EL (cell line): ENCODE measurements around the gene SPATS2L.

Experiments used
- DNase-seq: peaks from one replicate; pipeline ENCODE4 v3.0.0-alpha.2; 2016

Gene SPATS2L

GRCh38 chr2:200306196-200306930 is at the start of gene SPATS2L:
TSS of gene SPATS2L (plus strand) at chr2:200306693. CDS start at chr2:200389245, 82,552 bp downstream.
- DNase-seq = peak; percentile 85

- DNase-seq = no peak
These were observed 48.9 kb upstream of the SPATS2L start for GRCh38 chr2:200257570-200257969.

GRCh38 chr2:200258081-200258480 is 48.4 kb upstream of the SPATS2L start:
- DNase-seq = no peak

- peak; percentile 21 for DNase-seq
These were observed 47.5 kb upstream of the SPATS2L start for GRCh38 chr2:200258881-200259576.

DNA sequence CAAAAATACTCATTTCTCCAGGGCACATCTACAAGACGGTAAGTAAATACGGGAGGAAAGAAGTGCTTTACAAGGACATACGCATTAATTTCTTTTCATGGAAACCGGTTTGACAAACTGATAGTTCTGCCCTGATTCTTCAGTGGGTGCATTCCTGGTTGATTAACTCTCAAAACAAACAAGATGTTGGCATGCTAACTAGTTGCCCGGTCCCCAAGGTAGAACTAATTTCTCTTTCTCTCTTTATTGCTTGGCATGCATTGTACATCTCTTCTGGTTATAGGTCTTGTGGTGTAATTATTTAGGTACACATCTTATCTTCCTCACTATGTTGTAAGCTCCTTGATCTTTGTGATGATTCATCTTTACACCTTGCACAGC is 46.9 kb upstream of the SPATS2L start:
- no peak for DNase-seq

DNA sequence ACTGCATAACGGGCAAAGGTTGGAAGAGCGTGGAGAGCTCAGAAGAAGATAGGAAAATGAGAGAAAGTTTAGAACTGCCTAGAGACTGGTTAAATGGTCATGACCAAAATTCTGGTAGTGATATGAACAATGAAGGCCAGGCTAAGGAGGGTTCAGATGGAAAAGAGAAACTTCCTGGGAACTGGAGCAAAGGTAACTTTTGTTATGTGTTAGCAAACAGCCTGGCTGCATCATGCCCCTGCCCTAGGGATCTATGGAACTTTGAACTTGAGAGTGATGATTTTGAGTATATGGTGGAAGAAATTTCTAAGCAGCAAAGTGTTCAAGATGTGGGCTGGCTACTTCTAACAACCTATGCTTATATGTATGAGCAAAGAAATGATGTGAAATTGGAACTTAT is 44.4 kb upstream of the SPATS2L start:
- no peak for DNase-seq

DNA sequence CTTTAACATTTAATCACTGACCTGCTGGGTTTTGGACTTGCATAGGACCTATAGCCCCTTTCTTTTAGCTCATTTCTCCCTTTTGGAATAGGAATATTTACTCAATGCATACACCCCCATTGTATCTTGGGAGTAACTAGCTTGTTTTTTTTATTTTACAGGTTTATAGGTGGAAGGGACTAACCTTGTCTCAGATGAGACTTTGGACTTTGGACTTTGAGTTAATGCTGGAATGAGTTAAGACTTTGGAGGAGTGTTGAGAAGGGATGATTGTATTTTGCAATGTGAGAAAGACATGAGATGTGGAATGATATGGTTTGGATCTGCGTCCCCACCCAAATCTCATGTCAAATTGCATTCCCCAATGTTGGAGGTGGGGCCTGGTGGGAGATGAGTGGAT is 43.2 kb upstream of the SPATS2L start:
- DNase-seq = no peak

DNA sequence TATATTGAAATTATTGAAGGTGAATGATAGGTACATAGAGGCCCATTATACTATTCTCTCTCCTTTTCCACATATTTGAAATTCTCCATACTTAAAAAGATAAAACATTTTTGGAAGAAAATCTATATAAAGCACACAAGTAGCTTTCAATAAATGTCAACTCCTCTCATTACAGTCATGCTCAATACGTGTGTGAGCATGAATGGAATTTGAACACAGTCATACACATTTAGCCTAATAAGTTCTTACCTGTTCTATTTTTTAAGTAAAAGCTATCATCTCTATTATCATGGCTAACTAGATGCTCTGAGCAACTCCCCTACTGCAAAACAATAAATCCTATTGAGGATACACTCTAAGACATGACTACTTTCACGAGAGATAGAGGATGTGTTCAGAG is 41.9 kb upstream of the SPATS2L start:
- no peak for DNase-seq

DNA sequence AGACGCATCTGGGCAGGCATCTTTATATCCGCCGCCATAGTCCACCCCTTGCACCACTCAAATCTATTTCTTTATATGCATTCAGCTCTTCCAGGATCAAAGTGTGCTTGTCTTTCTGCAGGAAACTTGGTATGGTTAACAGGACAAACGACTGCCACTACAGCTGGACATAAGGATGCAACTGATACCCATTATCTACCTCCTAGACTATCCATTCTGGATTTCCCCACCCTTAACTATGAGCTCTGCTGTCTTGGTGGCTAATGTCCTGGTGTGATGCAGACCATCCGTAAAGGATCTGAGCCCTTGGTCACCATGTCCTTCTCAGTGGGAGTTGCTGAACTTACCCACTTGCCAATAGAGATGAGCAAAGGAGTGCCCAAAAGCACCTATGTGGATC is 40.1 kb upstream of the SPATS2L start:
- DNase-seq = no peak

DNA sequence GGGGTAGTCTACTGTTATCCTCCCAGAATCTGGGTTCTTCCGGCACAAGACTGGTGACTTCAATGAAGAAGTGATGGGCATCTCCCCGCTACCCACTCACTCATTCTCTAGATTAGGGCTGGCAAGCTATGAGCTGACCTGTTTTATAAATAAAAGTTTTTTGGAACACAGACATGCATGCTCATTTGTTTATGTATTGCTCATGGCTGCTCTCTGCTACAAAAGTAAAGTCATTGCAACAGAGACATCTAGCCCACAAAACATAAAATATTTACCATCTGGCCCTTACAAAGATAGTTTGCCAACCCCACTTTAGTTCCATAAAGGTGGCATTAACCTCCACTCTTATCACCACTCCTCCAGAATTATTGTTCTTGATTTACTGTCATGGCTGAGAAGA is 39.1 kb upstream of the SPATS2L start:
- no peak for DNase-seq

DNA sequence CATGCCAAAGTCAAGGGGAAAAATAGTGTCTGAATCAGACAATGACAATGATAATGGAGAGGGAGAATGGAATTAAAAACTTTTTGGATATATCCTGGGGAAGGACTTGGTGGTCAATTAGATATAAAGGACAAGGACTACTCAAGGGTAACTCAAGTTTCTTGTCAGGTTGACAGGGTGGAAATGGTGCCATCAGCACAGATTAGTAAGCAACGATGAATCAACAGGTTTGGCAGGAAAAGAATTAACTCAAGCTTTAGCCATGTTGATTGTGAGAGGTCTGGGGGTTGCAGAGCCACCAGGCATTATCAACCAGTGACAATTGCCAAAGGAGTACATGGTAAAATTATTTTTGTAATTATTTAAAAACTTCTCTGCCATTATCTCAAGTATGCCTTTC is 35.8 kb upstream of the SPATS2L start:
- no peak for DNase-seq

GRCh38 chr2:200272320-200272719 is 34.2 kb upstream of the SPATS2L start:
- no peak for DNase-seq

- no peak for DNase-seq
These were observed 32.1 kb upstream of the SPATS2L start for GRCh38 chr2:200274116-200275075.

- no peak for DNase-seq
These were observed 31.0 kb upstream of the SPATS2L start for GRCh38 chr2:200275295-200276013.

DNA sequence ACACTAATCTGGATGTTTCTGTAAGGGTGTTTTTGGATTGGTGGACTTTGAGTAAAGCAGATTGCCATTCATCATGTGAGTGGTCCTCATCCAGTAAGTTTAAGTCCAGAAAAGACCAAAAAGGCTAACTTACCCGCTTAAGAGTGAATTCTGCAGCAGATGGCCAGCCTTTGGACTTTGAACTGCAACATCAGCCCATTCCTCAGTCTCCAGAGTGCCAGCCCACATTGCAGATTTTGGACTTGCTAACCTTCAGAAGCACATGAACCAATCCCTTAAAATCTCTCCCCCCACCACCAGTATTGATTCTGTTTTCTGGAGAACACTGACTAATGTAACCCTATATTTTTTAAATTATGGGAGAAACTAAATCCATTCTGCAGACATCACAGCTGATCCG is 30.0 kb upstream of the SPATS2L start:
- no peak for DNase-seq

- no peak for DNase-seq
These were observed 27.7 kb upstream of the SPATS2L start for GRCh38 chr2:200278694-200279316.

- peak; percentile 16 for DNase-seq
These were observed 26.6 kb upstream of the SPATS2L start for GRCh38 chr2:200279857-200280256.

- no peak for DNase-seq
These were observed 19.9 kb upstream of the SPATS2L start for GRCh38 chr2:200286578-200286977.

GRCh38 chr2:200288670-200289429 is 17.6 kb upstream of the SPATS2L start:
- peak; percentile 85 for DNase-seq

DNA sequence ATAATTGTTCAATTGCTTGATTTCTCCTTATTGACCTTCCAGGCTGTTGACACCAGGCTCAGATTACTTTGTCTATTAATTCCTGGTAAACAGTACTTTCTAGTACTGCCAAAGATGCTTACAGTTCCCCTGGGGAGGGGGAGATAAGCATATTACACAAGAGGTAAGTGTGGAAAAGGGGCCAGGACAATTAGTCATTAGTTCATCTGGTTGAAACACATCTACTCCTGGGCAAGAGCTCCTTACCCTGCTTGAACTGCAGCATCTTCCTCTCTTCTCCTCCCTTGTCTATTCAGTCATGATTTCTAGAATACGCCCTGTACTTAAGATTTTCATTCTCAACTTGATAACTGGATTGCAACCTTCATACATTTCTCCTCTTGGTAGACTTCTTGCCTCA is 10.4 kb upstream of the SPATS2L start:
- no peak for DNase-seq

DNA sequence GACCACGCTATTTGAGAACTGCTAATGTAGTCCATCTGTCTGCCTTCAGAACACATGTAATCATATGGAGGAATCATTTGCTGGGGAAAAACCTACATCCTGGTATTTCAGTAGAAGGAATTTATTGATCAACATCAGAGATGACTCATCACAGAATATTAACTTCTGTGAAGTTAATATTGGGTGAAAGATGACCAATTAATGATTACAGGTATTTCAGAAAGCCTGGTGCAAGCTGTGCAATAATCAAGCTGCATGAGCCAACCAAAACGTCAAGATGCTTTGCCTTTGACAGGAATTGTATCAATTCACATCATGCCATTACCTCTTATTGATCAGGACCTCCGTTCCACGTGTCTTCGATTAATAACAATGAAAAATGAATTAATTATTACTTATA is 9.4 kb upstream of the SPATS2L start:
- DNase-seq = no peak

DNA sequence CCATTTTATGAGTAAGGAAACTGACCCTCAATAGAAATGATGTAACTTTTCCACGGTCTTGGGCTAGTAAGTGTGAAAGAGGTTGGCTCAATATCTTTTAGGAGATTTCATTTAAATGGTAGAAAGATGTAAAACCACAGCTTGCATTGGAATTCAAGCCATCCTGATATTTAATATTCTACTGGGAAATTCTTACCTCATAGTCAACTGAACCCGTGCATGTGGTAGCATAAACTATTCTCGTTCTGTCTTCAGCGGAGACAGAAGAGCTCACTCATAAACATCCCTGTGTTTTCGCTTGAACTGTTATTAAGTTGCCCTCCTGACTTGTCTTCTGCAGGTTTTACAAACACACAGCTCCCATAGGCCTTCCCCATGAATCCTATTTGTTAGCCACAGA is 8.5 kb upstream of the SPATS2L start:
- no peak for DNase-seq
